Colonic mucosa (tissue), 4 donors: ENCODE measurements around the gene NUMB. TPM values are rescaled to one million over a fixed set of nuclear protein-coding genes. Genes with fewer than 3 reads are reported as not detected.

Experiments used
- DNase-seq: peaks from one replicate; pipeline ENCODE4 v3.0.0-alpha.2; 2020
- H3K27ac ChIP-seq: fragments of 200-600 bp; one replicate; pipeline ENCODE4 v1.8.0; 2021
- H3K27me3 ChIP-seq: fragments of 200-600 bp; one replicate; pipeline ENCODE4 v1.8.0; 2021
- H3K36me3 ChIP-seq: fragments of 200-600 bp; one replicate; pipeline ENCODE4 v1.8.0; 2021
- H3K4me1 ChIP-seq: fragments of 200-600 bp; one replicate; pipeline ENCODE4 v1.8.0; 2021; ENCODE audit warnings: mild to moderate bottlenecking
- H3K4me3 ChIP-seq: fragments of 200-600 bp; one replicate; pipeline ENCODE4 v1.8.0; 2021
- H3K9ac ChIP-seq, 2 donors: one replicate each; pipeline ENCODE4 v1.7.0; 2013; ENCODE audit warnings: control low read depth in 2 of 2, low read depth in 2 of 2, low read length in 2 of 2
- H3K9me3 ChIP-seq: fragments of 200-600 bp; one replicate; pipeline ENCODE4 v1.8.0; 2021
- intact Hi-C: fragments of 100-400 bp; cut with DNase I; formaldehyde crosslinking; loops from one replicate; pipeline ENCODE4 v1.14.1; 2022
- total RNA-seq, 2 donors: library from RNA; stranded (reverse); fragmentation: NEBNext Ultra II Directional in 1 of 2; extraction: Animal tissue kit (Norgen Biotek cat#: 25700) in 1 of 2; gene quantifications; one replicate each; pipeline ENCODE4 v1.2.1, GENCODE V29; 2021
- TF ChIP-seq, protein P1 (sequence below): fragments of 200-600 bp; IDR thresholded peaks from one replicate; pipeline ENCODE4 v1.8.0; 2022; ENCODE audit warnings: antibody characterized with exemption, mild to moderate bottlenecking
- donor health status: healthy.
- donor health status: DM: no; HTN: no; CAD: no.
- donor health status: DM: no; HTN: no; CAD: no.

Gene NUMB
- total RNA-seq, 2 donors from 2014 or later: 83.1 to 116 TPM

DNA sequence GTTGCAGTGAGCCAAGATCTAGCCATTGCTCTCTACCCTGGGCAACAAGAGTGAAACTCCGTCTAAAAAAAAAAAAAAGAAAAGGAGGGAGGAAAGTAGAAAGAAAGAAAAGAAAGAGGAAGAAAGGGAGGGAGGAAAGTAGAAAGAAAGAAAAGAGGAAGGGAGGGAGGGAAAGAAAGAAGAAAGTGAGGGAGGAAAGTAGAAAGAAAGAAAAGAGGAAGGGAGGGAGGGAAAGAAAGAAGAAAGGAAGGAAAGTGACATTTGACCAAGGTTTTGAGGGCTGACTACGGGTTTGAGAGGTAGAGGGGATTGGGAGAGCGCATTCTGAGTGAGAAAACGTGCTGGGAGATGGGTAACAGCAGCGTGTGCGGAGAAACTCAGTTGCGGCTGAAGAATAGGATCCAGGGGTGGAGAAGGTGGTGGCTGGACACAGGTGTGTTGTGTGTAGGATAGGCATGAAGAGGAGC is 221.6 kb downstream of the NUMB start:
- Histone ChIP-seq H3K9ac (no peak overlapping the region), H3K4me3 (no peak overlapping the region), H3K27ac (no peak overlapping the region), H3K4me1 (peaks cover 11% of the 10 kb centered on the region), H3K27me3 (peaks cover 22% of the 10 kb centered on the region), H3K9me3 (no peaks in the 10 kb centered on the region), H3K36me3 (no peaks in the 10 kb centered on the region)
- TF ChIP-seq, protein P1, sequence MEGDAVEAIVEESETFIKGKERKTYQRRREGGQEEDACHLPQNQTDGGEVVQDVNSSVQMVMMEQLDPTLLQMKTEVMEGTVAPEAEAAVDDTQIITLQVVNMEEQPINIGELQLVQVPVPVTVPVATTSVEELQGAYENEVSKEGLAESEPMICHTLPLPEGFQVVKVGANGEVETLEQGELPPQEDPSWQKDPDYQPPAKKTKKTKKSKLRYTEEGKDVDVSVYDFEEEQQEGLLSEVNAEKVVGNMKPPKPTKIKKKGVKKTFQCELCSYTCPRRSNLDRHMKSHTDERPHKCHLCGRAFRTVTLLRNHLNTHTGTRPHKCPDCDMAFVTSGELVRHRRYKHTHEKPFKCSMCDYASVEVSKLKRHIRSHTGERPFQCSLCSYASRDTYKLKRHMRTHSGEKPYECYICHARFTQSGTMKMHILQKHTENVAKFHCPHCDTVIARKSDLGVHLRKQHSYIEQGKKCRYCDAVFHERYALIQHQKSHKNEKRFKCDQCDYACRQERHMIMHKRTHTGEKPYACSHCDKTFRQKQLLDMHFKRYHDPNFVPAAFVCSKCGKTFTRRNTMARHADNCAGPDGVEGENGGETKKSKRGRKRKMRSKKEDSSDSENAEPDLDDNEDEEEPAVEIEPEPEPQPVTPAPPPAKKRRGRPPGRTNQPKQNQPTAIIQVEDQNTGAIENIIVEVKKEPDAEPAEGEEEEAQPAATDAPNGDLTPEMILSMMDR: no peak
- intact Hi-C loops: no loop called here
- DNase-seq: no peak

DNA sequence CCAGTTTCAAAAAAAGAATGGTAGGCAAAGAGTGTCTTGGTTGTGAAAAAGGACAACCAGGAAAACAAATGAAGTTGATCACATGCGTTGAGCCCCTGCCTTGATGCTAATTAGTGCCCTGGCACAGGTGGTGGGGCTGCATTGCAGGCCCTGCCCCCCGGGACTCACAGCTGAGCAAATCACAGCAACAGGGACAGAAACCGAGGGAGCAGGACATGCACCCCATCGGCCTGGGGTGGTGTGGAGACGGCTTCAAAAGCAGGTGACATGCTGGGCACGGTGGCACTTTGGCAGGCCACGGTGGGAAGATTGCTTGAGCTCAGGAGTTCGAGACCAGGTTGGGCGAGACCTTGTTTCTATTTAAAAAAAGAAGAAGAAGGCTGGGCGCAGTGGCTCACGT is 222.2 kb downstream of the NUMB start:
- Histone ChIP-seq H3K9me3 (no peaks in the 10 kb centered on the region), H3K4me1 (peaks cover 11% of the 10 kb centered on the region), H3K4me3 (no peak overlapping the region), H3K36me3 (no peaks in the 10 kb centered on the region), H3K9ac (peak overlapping the region in 1 of 2 donors; percentile 9), H3K27ac (no peak overlapping the region), H3K27me3 (peaks cover 22% of the 10 kb centered on the region)
- TF ChIP-seq, protein P1: no peak
- DNase-seq: no peak
- intact Hi-C loops: no loop called here

DNA sequence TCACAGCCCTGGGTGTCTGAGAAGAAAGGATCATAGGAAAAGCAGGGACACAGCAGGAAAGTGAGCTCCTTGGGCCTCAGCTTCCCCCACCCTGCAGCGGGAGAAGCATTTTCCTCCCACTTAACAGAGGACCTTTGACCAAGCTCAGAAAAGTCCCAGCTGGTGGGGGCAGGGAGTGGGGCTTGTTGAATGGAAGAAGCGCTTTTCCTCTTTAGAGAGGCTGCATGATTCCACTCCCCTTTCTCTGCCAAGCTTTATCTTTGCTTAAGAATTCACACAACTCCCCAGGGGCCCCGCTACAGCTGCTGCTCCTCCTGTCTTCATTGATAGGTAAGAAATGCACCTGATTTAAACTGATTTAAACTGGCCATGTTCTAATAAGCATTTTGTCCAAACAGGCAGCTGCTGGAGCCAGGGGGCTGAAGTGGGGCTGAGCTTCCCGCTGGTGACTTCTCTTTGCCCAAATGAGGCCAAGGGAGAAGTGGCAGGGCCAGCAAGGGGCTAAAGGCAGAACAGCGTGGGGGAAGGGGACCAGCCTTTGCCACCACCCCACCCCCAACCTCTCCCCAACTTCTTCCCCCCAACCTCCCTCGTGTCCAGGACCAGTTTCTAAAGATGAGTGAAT is 222.7 kb downstream of the NUMB start:
- intact Hi-C loops: no loop called here
- H3K4me3 ChIP-seq: no peak overlapping the region
- H3K27me3 ChIP-seq: peaks cover 22% of the 10 kb centered on the region

DNA sequence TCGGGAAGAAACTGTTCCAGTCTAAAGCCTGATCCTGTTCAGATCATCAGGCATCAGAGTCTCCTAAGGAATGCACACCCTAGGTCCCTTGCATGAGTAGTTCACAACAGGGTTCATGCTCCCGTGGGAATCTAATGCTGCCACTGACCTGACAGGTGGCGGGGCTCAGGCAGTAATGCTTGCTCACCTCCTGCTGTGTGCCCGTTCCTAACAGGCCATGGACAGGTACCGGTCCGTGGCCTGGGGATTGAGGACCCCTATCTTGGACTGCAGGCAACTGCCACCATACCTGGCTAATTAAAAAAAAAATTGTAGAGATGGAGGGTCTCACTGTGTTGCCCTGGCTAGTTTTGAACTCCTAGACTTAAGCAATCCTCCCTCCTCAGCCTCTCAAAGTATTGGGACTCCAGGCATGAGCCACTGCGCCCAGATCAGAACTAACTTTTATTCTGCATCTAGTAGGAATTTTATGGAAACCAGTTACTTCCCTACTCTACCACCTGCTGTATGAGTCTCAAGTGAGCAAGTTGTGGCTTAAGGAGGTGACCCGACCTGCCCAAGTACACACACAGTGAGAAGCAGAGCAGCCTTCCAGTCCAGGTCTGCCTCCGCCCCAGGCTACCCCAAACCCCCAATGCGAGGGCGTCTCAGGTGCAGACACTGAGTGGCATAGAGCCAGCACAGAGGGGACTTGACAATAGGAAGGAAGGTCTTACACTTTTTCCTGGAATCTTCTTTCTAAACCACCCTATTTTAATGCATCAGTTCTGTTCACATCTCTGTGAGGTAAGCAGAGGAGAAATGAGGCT is 223.6 kb downstream of the NUMB start:
- peaks cover 22% of the 10 kb centered on the region for H3K27me3 ChIP-seq
- peaks cover 11% of the 10 kb centered on the region for H3K4me1 ChIP-seq
- no peak overlapping the region for H3K27ac ChIP-seq
- intact Hi-C loops: no loop called here
- H3K9me3 ChIP-seq: no peaks in the 10 kb centered on the region
- no peaks in the 10 kb centered on the region for H3K36me3 ChIP-seq
- H3K4me3 ChIP-seq: no peak overlapping the region
- H3K9ac ChIP-seq: no peak overlapping the region
- TF ChIP-seq, protein P1: no peak
- DNase-seq: no peak

More for the DNA sequence above, 222.7 kb downstream of the NUMB start:
- Histone ChIP-seq H3K4me1 (peaks cover 11% of the 10 kb centered on the region), H3K9ac (peak overlapping the region in 1 of 2 donors; percentile 9), H3K27ac (no peak overlapping the region), H3K9me3 (no peaks in the 10 kb centered on the region), H3K36me3 (no peaks in the 10 kb centered on the region)
- TF ChIP-seq, protein P1: no peak
- DNase-seq: no peak

DNA sequence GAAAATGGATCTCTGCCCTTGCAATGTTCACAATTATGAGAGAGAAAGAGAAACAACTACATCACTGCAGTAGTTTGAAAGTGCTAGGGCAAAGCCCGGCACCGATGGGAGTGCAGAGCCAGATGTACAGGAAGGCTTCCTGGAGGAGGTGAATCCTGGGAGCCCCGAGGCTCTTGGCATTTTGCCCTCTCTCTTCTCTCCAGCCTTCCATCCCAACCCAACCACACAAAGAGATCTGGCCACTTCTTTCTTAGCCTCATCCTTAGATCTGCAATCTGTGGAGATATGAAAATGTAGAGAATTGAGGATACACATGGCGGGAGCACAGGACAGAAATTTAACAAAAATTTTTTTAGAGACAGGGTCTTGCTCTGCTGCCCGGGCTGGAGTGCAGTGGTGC is 224.3 kb downstream of the NUMB start:
- no peak overlapping the region for H3K4me3 ChIP-seq
- no peaks in the 10 kb centered on the region for H3K36me3 ChIP-seq
- no peak overlapping the region for H3K27ac ChIP-seq
- H3K9me3 ChIP-seq: no peaks in the 10 kb centered on the region
- intact Hi-C loops: no loop called here
- H3K9ac ChIP-seq: no peak overlapping the region
- TF ChIP-seq, protein P1: no peak
- DNase-seq: no peak
- H3K4me1 ChIP-seq: peaks cover 11% of the 10 kb centered on the region
- H3K27me3 ChIP-seq: peaks cover 20% of the 10 kb centered on the region
